ENCODE measurements around the gene ATP8B3.
"Not testable (repeated sequence)": the region's sequence is repeated elsewhere in the genome, so short reads cannot be mapped to it uniquely, and the experiment has no call there.

The ATP8B3 gene

DNA sequence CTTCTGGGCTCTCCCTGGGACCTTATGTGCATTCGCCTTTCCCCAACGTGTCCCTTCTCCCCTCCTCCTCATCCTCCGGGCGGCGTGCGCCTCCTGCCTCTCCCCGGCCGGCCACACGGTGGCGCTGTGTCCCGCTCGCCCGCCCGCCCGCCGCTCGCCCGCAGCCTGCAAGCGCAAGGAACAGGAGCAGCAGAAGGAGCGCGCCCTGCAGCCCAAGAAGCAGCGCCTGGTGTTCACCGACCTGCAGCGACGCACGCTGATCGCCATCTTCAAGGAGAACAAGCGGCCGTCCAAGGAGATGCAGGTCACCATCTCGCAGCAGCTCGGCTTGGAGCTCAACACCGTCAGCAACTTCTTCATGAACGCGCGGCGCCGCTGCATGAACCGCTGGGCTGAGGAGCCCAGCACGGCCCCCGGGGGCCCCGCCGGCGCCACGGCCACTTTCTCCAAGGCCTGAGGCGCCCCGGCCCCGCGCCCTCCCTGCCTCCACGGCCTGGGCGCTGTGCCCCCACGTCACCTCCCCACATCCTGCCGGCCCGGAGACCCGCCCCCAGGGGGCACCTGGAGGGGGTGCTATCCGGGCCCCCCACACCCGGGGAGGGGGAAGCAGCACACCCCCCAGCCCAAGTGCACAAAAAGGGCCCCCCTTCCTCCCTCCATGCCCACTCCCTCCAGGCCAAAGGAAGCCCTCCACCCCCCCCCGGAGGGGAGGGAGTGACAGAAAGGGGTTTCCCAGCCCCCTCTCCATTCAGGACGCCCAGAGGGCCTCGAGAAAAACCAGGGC, 36.9 kb downstream of the ATP8B3 start:
- in situ Hi-C loops (cut with MboI; ENCODE audit: low sequenced_read_pairs) = no loop called here

DNA sequence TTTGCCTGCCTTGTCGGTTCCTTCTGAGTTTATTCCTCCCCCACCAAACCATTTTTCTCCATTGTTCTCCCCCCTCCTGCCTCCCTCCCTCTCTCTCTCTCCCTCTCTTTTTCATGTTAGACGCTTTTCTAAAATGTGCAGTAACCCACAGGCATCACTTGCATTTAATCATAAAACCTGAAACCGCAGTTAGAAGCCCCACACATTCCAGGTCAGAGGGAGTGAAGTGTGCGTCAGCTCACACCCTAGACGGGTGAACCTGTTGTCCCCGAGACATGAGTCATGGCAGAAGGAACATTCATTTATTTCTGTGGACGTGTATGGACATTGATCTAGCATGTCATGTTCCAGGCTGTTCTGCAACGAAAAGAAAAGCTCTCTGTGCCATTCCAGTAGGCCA, 38.9 kb downstream of the ATP8B3 start:
- in situ Hi-C loops (cut with MboI; ENCODE audit: low sequenced_read_pairs) = no loop called here

DNA sequence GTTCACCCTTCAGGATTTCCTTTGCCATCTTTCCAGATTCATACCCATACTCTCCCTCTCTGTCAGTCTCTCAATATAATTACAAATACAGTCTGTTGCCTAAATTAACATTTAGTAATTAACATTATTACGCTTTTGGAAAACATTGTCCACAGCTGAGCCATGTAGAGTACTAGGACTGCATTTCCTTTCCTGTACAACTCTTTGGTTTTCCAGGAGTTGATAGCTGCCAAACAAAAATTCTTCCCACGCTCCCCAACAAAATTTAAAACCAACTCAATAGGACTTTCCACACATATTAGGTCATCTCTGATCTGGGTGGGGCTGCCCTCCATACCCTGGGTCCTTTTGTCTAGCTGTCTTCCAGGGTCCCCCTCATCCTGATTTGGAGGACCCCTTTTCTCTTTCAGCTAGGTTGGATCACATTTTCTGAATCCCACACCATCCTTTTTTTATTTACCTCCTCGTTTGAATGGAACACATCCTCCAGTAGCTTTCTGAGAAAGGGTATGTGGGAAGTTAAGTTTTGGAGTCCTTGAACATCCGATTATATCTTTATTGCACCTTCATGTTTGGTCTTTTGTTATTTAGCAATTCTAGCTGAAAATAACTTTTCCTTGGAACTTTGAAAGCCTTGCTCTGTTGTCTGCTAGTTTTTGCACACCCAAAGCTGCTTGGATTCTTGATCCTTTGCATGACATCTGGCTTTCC, 41.1 kb downstream of the ATP8B3 start:
- in situ Hi-C loops (cut with MboI; ENCODE audit: low sequenced_read_pairs) = no loop called here

DNA sequence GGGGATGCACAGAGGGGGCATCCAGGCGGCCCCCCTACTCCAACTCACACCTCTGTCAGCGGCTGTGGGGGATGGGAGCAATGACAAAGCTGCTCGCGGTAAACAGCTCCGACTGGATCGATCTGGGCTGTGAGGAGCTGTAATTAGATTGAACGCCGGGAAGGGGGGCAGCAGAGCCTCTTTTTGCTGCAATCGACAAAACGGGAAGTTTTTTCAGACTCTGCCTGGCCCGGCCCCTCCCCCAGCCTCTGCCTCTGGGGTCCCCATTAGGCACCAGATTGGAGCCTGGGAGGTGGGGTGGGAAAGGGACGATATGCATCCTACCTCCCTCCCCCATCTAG, 42.5 kb downstream of the ATP8B3 start:
- in situ Hi-C loops (cut with MboI; ENCODE audit: low sequenced_read_pairs) = loop anchor here (5.0 kb wide), 1 partner anchor 87 kb away; no protein-coding TSS in a partner anchor

DNA sequence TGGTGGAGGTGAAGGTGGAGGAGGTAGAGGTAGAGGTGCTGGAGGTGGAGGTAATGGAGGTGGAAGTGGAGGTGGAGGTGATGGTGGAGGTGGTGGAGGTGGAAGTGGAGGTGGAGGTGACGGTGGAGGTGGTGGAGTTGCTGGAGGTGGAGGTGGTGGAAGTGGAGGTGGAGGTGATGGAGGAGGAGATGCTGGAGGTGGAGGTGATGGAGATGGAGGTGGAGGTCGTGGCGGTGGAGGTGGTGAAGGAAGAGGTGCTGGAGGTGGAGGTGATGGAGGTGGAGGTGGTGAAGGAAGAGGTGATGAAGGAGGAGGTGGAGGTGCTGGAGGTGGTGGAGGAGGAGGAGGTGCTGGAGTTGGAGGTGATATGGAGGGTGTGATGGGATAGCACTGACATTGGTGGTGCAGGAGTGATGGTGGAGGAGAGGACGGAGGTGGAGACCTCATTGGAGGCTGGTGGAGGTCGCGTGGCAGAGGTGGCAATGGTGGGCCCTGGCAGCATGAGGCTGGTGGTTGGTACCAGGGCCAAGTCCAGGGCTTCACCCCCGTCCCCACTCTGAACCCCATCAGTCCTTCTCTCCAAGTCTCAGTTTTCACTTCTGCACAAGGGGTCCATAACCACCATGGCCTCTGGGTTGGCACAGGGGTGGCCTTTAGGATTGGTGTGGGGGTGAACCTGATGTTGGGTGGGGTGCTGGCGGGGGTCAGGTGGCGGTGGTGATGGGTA, 43.0 kb downstream of the ATP8B3 start:
- in situ Hi-C loops (cut with MboI; ENCODE audit: low sequenced_read_pairs) = loop anchor here (5.0 kb wide), 1 partner anchor 87 kb away; no protein-coding TSS in a partner anchor

DNA sequence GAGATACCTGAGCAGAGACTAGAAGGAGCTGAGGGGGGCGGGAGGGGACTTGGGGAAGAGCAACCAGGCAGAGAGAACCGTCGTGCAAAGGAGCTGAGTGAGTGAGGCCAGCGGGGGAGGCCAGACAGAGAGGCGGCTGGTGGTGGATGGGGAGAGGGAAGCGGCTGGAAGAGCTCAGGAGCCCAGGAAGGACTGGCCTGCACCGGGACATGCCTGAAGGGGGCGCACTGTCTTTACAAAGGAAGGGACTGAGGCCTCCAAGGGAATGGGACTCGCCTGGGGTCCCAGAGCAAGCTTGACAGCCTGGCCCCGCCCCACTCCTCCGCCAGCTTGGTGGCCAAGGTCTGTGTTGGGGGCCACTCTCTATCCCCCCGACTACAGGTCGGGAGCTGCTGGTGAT, 43.8 kb downstream of the ATP8B3 start:
- in situ Hi-C loops (cut with MboI; ENCODE audit: low sequenced_read_pairs) = loop anchor here (5.0 kb wide), 1 partner anchor 86 kb away; no protein-coding TSS in a partner anchor

DNA sequence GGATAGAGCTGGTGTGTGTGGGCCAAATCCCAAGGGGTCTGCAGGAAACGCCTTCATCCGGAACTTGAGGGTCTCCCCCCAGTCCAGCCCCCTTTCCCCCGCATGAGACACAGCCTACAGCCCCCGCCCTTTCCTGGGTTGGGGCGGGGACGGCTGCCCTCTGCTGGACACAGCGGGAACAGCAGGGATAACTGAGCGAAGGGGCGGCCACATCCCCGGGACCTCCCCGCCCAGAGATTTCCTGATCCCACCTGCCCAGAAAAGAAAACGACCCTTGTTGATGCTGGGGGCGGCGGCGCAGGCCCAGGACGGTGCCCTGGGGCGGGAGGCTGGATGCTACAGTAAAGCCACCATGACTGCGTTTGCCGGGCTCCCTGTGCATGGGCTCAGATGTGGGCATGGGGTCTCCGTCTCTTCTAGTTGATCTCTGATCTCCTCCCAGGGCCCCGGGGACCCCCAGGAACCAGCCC, 44.6 kb downstream of the ATP8B3 start:
- in situ Hi-C loops (cut with MboI; ENCODE audit: low sequenced_read_pairs) = loop anchor here (5.0 kb wide), 1 partner anchor 85 kb away; no protein-coding TSS in a partner anchor

DNA sequence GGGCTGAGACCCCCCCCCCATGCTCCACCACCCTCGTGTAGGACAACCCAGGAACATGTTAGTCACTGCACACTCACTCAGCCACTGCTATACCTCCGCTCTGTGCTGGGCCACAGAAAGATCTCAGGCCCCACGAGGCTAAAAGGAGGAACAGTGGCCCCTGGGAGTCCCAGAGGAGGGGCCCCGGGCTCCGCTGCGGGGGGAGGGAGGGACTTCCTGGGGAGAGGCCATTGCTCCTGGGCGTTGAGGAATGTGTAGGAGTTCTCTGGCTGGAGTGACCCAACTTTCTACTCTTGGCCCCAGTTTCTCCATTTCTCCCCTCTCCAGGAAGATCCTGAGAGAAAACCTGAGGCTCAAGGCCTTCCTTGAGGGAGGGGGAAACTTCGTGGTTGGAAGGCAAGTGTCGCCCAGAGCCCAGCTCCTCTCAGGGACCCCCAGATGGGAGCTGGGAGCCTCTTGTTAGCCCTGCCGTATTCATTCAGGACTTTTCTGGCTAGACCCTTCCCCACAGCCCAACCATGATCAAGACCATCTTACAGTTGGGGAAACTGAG, 45.2 kb downstream of the ATP8B3 start:
- in situ Hi-C loops (cut with MboI; ENCODE audit: low sequenced_read_pairs) = loop anchor here (5.0 kb wide), 1 partner anchor 85 kb away; no protein-coding TSS in a partner anchor

DNA sequence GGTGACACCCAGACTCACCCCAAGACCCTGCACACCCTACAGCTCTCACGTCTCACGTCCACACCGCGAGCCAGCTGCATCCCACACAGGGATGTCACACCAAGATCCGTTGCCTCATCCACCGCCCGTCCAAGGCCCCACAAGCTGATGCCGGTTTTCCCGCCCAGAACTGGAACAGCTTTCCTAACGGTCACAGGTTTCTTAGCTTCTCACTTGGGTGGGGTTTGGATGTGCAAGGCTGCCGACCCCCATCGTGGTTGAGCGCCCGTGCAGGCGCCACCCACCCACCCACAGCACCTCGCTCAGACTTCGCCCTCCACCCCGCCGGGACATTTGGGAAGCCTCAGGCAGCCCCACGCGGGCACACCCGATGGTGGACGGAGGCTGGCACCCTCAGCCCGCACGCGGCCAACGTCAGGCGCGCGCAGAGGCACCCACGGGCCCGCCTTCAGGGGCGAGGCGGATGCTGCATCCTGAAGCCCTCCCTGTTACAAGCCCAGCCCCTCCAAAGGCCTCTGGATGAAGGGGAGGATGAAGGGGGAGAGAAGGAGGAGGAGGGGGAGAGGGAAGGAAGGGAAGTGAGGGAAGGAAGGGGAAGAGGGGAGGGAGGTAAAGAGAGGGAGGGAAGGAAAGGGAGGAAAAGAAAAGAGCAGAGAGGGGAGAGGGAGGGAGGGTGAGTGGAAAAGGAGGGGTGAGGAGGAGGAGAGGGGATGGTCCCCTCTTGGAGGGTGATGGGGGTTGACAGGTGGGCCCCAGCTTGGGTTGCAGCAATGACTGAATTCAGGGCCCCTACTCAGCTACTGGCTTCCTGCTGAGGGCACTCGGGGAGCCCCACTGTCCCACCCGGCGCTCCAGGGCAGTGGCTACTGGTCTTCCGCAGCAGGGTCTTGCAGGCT, 45.9 kb downstream of the ATP8B3 start:
- in situ Hi-C loops (cut with MboI; ENCODE audit: low sequenced_read_pairs) = loop anchor here (5.0 kb wide), 1 partner anchor 84 kb away; no protein-coding TSS in a partner anchor

DNA sequence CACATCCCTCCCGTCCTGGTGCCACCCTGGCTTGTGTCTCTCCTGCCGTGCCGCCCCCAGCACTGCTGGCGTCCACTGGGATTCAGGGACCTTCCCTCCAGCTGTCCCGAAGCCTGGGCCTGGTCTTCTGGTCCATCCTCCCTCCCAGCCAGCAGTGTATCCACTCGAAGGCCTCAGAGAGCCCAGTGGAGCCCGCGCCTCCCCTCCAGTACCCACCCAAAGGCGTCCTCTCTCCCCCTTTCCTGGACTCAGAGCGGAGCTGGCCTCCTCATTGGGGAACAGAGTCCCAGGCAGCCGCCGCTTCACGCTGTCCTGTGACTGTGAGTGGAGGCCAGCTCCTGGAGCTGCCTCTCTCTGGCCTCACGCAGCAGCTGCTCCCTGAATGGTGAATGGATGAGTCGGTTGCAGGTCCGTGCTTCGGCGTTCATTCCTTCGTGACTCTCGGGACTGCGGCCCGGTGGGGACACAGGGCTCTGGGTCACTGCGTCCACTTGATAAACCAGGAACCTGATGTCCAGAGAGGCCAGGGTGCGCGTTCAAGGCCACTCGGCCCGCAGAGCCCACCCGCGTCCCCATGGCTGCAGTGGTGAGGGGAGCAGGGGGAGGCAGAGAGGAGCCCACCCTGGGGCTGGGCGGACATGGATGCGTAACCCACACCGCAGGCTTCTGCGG, 46.7 kb downstream of the ATP8B3 start:
- in situ Hi-C loops (cut with MboI; ENCODE audit: low sequenced_read_pairs) = loop anchor here (5.0 kb wide), 1 partner anchor 83 kb away; no protein-coding TSS in a partner anchor

DNA sequence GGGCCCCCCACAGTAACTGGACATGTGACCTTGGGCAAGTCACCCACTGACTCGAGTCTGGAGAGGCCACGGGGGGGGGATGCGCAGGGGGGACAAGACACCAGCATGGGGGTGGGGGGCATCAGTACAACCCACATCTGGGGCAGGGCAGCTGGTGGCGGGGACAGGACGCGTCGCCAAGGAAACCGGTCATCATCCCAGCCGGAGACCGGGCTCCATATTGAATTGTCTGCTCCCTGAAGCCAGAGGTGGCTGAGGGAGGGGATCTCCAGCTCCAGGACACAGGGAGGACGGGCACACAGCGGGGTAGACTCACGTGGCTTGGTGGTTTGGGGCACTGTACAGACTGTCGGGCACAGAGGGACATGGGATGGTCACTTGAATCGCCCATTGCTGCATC, 47.3 kb downstream of the ATP8B3 start:
- in situ Hi-C loops (cut with MboI; ENCODE audit: low sequenced_read_pairs) = loop anchor here (5.0 kb wide), 1 partner anchor 82 kb away; no protein-coding TSS in a partner anchor

DNA sequence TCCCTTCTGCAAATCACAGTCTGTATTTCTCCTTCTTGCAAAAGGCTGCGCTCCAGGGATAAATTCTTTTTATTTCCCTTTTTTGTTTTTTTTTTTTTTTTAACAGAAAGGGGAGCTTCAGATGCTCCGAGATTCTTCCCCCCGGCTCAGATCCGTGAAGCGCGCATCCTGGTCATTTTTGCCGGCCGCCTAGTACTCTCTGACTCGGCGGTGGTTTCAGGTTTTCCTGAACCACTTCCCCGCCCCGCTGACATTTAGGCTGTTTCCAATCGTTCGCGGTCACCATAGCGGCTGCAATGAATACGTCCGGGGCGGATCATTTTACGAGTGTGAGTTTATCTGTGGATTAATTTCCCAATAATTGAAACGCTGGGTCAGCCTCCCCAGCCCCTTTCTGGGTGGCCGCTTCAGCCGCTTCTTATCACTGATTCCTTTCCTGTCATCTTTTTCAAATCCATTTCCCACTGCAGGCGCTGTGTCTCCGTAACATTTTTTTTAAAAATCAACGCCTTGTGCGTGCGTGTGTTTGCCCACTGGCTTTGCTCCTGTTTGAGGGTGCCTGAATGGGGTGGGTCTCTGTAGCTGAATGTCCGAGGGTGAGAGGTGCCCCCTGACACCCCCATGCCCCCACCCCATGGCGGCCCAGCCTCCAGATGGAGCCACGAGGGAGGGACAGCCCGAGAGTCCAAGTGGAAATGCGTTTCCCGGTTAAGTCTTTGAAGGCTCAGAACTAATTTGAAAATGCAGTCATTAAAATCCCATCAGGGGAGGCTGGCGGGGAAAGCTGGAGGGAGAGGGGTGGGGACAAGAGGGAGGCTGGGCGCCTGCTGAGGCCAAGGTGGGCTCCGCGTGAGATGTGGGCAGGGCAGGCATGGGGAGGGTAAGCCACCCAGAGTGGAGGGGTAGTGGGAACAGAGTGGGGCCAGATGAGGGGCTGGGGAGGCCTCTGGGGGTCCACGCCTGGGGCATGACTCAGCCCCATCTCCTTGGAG, 48.1 kb downstream of the ATP8B3 start:
- in situ Hi-C loops (cut with MboI; ENCODE audit: low sequenced_read_pairs) = no loop called here

DNA sequence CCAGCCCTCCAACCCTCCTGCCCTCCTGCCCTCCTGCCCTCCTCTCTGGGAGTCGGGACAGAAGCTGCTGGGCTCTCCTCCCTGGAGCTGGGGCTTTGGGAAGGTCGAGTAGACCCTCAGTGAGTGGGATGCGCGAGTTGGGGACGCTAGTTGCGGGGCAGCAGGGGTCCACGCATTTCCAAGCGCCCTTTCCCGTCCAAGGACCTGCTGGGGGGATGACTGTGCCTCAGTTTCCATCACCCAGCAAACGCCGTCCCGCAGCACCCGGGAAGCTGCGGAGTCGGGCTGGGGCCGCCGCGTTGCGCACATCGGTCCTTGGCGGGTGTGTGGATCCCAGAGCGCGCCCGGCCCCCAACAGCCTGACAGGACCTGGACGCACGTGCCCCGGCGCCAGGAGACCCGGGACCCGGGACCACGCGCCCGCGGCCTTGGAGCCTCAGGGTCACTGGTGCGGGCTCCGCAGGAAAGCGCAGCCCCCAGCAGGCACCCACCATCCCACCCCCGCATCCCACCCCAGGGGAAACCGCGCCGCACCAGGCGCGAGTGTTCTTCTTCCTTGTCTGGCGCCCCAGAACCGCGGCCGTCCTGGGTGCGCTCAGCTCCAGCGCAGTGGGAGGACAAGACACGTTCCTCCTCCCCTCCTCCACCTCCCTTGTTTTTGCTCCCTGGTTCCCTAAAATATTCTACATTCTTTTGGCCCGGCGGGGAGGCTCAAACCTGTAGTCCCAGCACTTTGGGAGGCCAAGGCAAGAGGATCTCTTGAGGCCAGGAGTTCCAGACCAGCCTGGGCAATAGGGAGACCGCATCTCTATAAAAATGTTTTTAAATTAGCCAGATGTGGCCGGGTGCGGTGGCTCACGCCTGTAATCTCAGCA, 49.6 kb downstream of the ATP8B3 start:
- in situ Hi-C loops (cut with MboI; ENCODE audit: low sequenced_read_pairs) = no loop called here

DNA sequence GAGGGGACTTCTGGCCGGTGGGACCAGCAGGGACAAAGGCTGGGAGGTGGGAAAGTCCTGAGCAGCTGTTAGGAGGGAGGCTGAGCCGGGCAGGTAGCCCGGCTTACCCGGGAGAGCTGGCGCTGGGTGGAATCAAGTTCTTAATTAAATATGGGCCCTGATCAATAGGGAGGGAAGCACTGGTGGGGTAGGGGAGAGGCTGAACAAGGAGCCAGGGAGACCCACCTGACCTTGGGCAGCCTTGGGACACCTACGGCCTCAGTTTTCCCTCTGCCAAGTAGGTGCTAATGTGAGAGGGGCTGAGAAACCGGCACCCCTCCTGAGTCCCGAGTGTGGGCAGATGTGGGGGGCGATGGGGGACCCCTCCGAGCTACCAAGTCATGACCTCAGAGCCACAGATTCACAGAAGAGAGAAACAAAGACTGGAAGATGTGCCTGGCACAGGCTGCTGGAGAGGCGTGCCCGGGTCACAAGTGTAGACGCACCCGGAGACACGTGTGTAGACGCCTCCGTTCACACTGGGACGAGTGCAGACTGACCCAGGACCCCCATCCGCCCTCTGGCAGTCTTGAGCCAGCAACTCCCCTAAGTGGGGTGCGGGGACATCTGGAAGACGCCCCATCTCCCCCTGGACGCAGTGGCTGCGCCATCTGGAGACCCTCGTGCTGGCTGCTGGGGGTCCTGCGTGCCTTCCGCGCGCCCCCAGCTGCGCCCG, 50.4 kb downstream of the ATP8B3 start:
- in situ Hi-C loops (cut with MboI; ENCODE audit: low sequenced_read_pairs) = no loop called here

DNA sequence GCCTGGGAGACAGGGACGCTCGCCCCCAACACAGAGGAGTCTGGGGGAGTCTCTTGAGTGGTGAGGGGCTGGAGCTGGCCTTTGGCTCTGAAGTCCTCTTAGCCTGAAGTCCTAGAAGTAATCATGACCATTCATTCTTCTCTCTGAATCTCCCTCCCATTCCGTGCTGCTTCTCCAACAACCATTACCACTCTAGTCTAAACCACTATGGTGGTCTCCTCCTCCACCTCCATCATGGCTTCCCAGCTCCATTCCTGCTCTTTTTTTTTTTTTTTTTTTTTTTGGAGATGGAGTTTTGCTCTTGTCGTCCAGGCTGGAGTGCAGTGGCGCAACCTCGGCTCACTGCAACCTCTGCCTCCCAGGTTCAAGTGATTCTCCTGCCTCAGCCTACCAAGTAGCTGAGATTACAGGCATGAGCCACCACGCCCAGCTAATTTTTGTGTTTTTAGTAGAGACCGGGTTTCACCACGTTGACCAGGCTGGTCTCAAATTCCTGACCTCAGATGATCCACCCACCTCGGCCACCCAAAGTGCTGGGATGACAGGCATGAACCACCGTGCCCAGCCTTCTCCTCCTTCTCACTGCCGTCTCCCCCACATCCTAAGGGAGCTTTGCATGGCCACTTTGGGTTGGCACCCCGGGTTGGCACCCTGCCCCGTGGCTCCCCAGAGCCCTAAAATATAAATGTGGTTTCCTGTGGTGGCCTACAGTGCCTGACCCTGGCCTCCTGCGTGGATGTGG, 51.1 kb downstream of the ATP8B3 start:
- in situ Hi-C loops (cut with MboI; ENCODE audit: low sequenced_read_pairs) = not testable (repeated sequence)

DNA sequence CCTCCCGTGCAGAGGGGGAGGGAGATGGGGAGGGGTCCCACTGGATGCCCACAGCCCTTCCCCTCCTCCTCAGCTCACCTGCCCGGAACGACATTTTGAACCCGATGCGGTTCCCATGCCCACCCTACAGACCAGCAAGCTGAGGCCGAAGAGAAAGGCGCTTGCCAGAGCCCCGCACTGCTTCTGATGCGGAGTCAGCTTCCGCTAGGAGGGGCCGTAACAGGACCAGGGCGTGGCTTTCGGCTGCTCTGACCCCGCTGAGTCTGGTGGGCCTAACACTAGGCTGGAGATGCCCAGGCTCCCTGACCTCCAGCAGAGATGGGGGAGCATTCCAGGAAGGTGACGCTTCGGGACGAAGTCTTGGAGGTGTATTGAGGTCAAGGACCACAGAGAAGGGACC, 52.1 kb downstream of the ATP8B3 start:
- in situ Hi-C loops (cut with MboI; ENCODE audit: low sequenced_read_pairs) = no loop called here

Data from HL-60/S4 (cell line).